ENCODE results near the gene ADGRF3.

GRCh38 chr2:26384183-26384582 is 37.6 kb upstream of the ADGRF3 start:
- TF ChIP-seq CTCF (IDR thresholded peaks at IDR 0.05), result no peak
- TF ChIP-seq EP300 (IDR thresholded peaks at IDR 0.05), result no peak
